GM12873 (cell line): Measurements from ENCODE around the gene LY86.
A peak's percentile ranks its signal among the peaks of the same experiment; 100 is the strongest.

Experiments
- CTCF ChIP-seq: IDR thresholded peaks from 2 replicates; pipeline ENCODE4 v1.5.1; 2012; ENCODE audit warnings: low read depth, mild to moderate bottlenecking, moderate library complexity, low read length, control low read depth; ENCODE audit not compliant: insufficient read depth; ENCODE audit errors: missing control alignments

Gene LY86

DNA sequence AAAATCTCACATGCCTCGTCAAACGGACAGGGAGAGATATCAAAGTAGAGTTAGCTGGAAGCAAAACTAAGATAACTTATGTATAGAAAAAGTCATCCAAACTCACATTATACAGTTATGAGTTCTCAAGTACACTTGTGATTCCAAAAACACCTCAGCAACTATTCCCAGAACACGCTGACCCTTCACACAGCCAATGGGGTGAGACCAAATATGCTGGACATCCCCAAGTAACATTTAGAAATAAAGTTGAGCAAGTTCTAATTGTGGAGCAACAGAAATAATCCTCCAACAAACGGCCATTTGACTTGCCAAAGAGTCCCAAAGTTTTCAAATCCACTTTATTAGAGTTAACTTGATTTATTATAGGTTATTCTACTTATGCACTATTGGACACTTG is 52.4 kb downstream of the LY86 start:
- no peak for TF ChIP-seq CTCF

DNA sequence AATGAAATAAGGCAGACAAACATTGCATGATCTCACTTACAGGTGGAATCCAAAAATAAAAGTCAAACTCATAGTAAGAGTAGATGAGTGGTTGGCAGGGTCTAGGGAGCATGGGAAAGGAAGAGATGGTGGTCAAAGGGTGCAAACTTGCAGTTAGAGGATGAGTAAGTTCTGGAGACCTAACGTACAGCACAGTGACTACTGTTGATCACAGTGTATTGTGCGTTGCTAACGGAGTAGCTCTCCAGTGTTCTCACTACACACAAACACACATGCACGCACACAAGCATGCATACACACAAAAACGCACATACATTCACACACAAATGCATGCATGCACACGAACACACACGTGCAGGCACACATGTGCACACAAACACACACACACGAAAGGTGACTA is 54.9 kb downstream of the LY86 start:
- no peak for TF ChIP-seq CTCF

DNA sequence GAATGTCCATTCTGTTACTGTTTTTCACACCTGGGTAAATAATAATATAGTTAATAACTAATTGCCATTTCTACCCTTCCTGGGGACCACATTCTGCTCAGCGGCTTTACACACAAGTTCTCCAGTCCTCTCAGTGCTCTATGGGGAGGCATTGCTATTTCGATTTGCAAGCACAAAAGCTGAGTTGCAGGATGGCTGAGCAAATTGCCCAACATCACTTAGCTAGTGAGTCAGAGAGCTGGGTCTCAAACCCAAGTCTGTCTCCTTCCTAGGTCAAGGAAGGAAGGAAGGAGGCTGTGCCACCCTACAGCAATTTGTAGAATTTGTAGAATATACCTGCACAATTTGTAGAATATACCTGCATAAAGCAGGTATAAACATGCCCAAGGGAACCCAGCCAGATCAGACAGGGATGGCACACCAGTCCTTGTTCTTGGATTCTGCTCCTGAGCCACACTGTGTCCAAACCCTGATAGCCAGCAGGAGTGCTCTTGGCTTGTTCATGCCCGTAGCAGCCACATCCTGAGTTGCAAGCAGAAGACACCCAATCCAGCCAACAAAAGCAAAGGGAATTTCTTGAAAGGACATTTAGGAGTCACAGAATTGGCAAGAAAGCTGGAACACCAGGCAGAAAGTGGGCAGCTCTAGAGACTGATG is 56.9 kb downstream of the LY86 start:
- TF ChIP-seq CTCF: no peak

GRCh38 chr6:6646384-6646783 is 57.9 kb downstream of the LY86 start:
- no peak for TF ChIP-seq CTCF

DNA sequence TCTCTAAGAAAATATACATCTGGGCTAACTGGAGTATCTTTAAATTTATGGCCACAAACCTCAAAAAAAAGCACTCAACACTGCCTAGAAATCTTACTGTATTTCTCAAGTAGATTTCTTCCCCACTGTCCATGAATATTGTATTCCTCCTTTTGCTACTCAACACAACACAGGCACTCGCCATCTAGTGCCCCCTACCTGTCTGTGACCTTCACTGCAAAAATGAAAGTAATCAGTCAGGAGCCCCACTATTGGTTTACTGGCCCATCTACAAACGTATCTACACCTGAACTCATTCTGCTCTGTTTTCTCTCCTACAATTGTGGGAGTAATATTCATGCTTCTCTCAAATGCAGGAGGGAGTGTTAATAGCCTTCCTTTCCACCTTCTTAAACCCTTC is 58.3 kb downstream of the LY86 start:
- TF ChIP-seq CTCF: peak; percentile 36

DNA sequence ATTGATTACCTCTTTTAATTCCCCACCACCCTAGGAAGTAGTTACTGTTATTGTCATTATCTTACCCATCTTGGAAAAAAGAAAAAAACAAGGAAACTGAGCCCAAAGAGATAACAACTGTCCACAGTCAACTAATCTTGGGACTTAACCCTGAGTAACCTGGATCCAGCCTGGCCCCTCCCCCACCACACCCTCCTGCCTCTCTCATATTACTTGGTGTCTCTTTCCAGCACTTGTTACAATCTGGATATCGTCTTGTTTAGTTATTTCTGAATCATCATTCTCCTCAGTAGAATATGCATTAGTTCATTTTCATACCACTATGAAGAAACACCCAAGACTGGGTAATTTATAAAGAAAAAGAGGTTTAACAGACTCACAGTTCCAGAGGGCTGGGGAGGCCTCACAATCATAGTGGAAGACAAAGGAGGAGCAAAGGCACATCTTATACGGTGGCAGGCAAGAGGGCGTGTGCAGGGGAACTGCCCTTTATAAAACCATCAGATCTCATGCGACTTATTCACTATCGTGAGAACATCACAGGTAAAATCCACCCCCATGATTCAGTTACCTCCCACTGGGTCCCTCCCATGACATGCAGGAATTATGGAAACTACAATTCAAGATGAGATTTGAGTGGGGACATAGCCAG is 60.3 kb downstream of the LY86 start:
- TF ChIP-seq CTCF: no peak

DNA sequence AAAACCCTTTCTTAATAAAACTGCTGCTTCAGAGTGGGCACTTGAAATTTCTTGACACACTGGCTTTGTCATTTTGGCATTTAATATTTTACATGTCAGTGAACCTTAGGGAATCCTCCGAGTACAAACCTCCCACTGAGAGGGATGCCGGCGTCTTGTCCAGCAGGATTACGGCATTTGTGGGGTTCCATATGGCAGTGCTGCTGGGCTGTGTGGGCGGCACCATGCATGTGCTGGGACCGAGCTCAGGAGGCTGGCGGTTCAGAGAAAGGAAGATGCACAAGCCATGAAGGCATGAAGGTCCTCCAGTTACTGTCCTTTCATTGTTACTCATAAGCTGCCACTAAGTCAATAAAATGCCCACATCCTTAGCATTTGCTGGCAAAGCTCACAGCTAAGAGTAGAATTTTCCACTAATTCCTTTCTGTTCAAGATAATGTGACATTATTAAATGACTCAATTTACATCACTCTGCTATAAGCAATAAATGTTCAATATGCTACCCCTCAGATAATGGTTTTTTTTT is 61.4 kb downstream of the LY86 start:
- TF ChIP-seq CTCF: no peak
